Right lobe of liver (tissue), 6 donors: Measurements from ENCODE around the gene LRMDA. TPM values are rescaled to one million over a fixed set of nuclear protein-coding genes. Genes with fewer than 3 reads are reported as not detected.
A peak's percentile ranks its signal among the peaks of the same experiment; 100 is the strongest.

Experiments
- ATAC-seq, 4 donors: fragments of 200-7000 bp; cut with Tn5 transposase; one replicate each; pipeline ENCODE4 v1.9.1; 2020; ENCODE audit warnings: mild to moderate bottlenecking in 4 of 4, moderate library complexity in 4 of 4
- DNase-seq, 3 donors: peaks; one replicate each; pipeline ENCODE4 v3.0.0-alpha.2; 2020
- H3K27ac ChIP-seq, 3 donors: fragments of 200-600 bp; one replicate each; pipeline ENCODE4 v1.8.0; 2022
- H3K27me3 ChIP-seq, 2 donors: fragments of 200-600 bp; one replicate each; pipeline ENCODE4 v1.8.0; 2022
- H3K36me3 ChIP-seq, 4 donors: fragments of 200-600 bp; sonication (generic) in 1 of 4; one replicate each; pipeline versions ENCODE4 v1.5.1 to v1.8.0; 2017 to 2022; ENCODE audit warnings: control low read depth in 1 of 4
- H3K4me1 ChIP-seq, 4 donors: fragments of 200-600 bp; sonication (generic) in 1 of 4; one replicate each; pipeline versions ENCODE4 v1.5.1 to v1.8.0; 2017 to 2022; ENCODE audit warnings: control low read depth in 1 of 4
- H3K4me3 ChIP-seq, 3 donors: fragments of 200-600 bp; one replicate each; pipeline ENCODE4 v1.8.0; 2022
- H3K9me3 ChIP-seq, 4 donors: fragments of 200-600 bp; sonication (generic) in 1 of 4; one replicate each; pipeline versions ENCODE4 v1.5.1 to v1.8.0; 2017 to 2022; ENCODE audit warnings: control low read depth in 1 of 4
- POLR2A ChIP-seq: fragments of 450-650 bp; IDR thresholded peaks from one replicate; pipeline ENCODE4 v1.6.1; 2017; ENCODE audit warnings: antibody characterized with exemption, mild to moderate bottlenecking
- WGBS: methylation state at CpG from one replicate; pipeline ENCODE4 v1.1.6; 2018; ENCODE audit warnings: low coverage, low lambda C conversion rate; ENCODE audit not compliant: insufficient coverage; ENCODE audit errors: missing lambda C conversion rate; 5-methylcytosine and 5-hydroxymethylcytosine counted together
- intact Hi-C, 2 donors: fragments of 100-400 bp; cut with DNase I; formaldehyde crosslinking; loops; one replicate each; pipeline versions ENCODE4 v1.11.2 to v1.14.1; 2022
- total RNA-seq, 6 experiments: library from RNA; depleted of rRNA in 2 of 6; stranded (reverse); fragments of >200 nt in 2 of 6; fragmentation: NEBNext Ultra II Directional in 3 of 6; extraction: Animal tissue kit (Norgen Biotek cat#: 25700) in 3 of 6; gene quantifications; one replicate each; pipeline versions ENCODE4 v1.1.0 to v1.2.4, GENCODE V29; 2016 to 2023
- TF ChIP-seq, protein P1 (sequence below), 4 donors: fragments of 200-600 bp in 3 of 4; fragments of 450-650 bp in 1 of 4; IDR thresholded peaks; one replicate each; pipeline versions ENCODE4 v1.5.1 to v1.8.0; 2016 to 2022; ENCODE audit warnings: antibody characterized with exemption in 4 of 4, mild to moderate bottlenecking in 2 of 4
- donor health status: DM: no; HTN: yes; CAD: no.
- donor health status: DM: no; HTN: no; CAD: no.
- donor health status: DM: no; HTN: no; CAD: no.
- donor health status: DM: no; HTN: yes; CAD: no.
- donor health status: DM: no; HTN: yes; CAD: no.

The LRMDA gene
- total RNA-seq, 6 experiments from 2014 or later, result 9.9 to 19.9 (median 16.3) TPM

- no peaks in the 10 kb centered on the region for H3K9me3 ChIP-seq
- no peak for TF ChIP-seq POLR2A
- TF ChIP-seq, protein P1, sequence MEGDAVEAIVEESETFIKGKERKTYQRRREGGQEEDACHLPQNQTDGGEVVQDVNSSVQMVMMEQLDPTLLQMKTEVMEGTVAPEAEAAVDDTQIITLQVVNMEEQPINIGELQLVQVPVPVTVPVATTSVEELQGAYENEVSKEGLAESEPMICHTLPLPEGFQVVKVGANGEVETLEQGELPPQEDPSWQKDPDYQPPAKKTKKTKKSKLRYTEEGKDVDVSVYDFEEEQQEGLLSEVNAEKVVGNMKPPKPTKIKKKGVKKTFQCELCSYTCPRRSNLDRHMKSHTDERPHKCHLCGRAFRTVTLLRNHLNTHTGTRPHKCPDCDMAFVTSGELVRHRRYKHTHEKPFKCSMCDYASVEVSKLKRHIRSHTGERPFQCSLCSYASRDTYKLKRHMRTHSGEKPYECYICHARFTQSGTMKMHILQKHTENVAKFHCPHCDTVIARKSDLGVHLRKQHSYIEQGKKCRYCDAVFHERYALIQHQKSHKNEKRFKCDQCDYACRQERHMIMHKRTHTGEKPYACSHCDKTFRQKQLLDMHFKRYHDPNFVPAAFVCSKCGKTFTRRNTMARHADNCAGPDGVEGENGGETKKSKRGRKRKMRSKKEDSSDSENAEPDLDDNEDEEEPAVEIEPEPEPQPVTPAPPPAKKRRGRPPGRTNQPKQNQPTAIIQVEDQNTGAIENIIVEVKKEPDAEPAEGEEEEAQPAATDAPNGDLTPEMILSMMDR (IDR thresholded peaks at IDR 0.05), result no peak
- intact Hi-C loops, result no loop called here
- no peaks in the 10 kb centered on the region for H3K4me1 ChIP-seq
- H3K4me3 ChIP-seq, result no peak overlapping the region
- ATAC-seq (no peak), DNase-seq (no peak)
- H3K36me3 ChIP-seq, result no peaks in the 10 kb centered on the region
- no peaks in the 10 kb centered on the region for H3K27me3 ChIP-seq
- 50% methylated on average over 4 of the region's 4 CpGs for WGBS
- no peak overlapping the region for H3K27ac ChIP-seq
These were observed 545.7 kb downstream of the LRMDA start for GRCh38 chr10:75977139-75977538.

DNA sequence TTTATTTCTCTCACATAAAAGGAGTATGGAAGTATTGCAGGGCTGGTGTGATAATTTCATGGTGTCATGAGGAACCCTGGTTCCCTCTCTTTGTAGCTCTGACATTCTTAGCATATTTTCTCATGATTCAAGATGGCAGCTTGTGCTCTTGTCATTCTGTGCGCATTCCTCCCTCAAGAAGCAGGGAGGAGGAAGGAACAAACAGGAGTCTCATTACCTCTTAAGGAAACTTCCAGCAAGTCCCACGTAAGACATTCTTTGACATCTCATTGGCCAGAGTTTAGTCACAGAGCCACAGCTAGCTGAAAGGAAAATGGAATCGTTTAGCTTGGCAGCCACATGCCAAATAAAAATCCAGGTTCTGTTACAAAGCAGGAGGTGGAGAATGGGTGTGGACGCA lies 546.8 kb downstream of the LRMDA start:
- ATAC-seq, result no peak
- WGBS, result 68% methylated on average over 4 of the region's 4 CpGs
- intact Hi-C loops, result no loop called here
- Histone ChIP-seq H3K9me3 (no peaks in the 10 kb centered on the region), H3K27me3 (no peaks in the 10 kb centered on the region), H3K36me3 (no peaks in the 10 kb centered on the region), H3K4me3 (no peak overlapping the region), H3K27ac (no peak overlapping the region), H3K4me1 (no peaks in the 10 kb centered on the region)
- no peak for TF ChIP-seq POLR2A
- TF ChIP-seq, protein P1 (IDR thresholded peaks at IDR 0.05), result no peak
- DNase-seq, result no peak

GRCh38 chr10:75980419-75981002 lies 549.1 kb downstream of the LRMDA start:
- no peaks in the 10 kb centered on the region for H3K9me3 ChIP-seq
- ATAC-seq (no peak), DNase-seq (no peak)
- no peak for TF ChIP-seq POLR2A
- TF ChIP-seq, protein P1 (IDR thresholded peaks at IDR 0.05), result no peak
- no peaks in the 10 kb centered on the region for H3K36me3 ChIP-seq
- 94% methylated on average over 2 of the region's 6 CpGs for WGBS
- no peak overlapping the region for H3K27ac ChIP-seq
- H3K4me3 ChIP-seq, result no peak overlapping the region
- intact Hi-C loops, result no loop called here
- no peaks in the 10 kb centered on the region for H3K4me1 ChIP-seq
- no peaks in the 10 kb centered on the region for H3K27me3 ChIP-seq

DNA sequence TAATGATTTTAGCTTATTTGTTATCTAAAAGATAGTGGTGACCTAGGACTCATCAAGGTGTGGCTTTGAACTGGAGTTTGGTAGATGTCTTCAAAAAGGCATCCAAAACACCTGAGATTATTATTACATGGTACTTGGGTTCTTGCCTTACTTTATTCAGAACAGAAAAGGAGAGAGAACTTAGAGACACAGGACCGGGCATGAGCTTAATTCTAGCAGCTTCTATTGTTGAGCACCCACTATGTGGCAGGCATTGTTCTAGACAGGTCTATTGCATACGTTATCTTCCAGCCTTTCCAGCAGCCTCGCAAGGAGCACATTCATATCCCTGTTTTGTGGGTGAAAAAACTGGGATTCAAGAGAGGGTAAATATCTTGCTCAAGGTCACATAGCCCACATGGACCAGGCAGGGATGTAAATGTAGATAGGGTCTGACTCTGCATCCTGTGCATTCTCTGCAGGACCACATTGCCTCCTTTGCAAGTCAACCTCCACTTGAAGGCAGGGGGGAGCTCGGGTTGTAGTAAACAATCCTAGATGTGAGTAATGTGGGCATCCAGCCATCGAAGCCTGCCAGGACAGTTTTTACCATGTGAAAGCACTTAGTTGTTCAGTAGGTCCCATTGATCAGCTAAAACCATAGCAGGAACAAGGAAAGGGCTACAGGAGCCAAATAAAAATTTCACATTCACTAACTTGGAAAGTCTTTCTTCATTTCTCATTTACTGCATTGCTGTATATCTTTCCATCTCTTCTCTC lies 551.4 kb downstream of the LRMDA start:
- WGBS, result 86% methylated on average over 4 of the region's 5 CpGs
- intact Hi-C loops, result no loop called here
- Histone ChIP-seq H3K36me3 (no peaks in the 10 kb centered on the region), H3K4me1 (no peaks in the 10 kb centered on the region), H3K4me3 (no peak overlapping the region), H3K27ac (no peak overlapping the region), H3K9me3 (no peaks in the 10 kb centered on the region), H3K27me3 (no peaks in the 10 kb centered on the region)
- DNase-seq (no peak), ATAC-seq (peak in 1 of 4 donors; percentile 54)
- TF ChIP-seq, protein P1 (IDR thresholded peaks at IDR 0.05), result no peak
- no peak for TF ChIP-seq POLR2A
